K562 (cell line): ENCODE data around the gene FAM219B. TPM values are rescaled to one million over a fixed set of nuclear protein-coding genes. Genes with fewer than 3 reads are reported as not detected.

ENCODE experiments used
- ARID3B ChIP-seq: fragments of 250-450 bp; sonication (Bioruptor Pico); IDR thresholded peaks from 2 replicates; pipeline ENCODE4 v1.4.0; 2020; ENCODE audit warnings: borderline replicate concordance
- CAMTA2 ChIP-seq: fragments of 250-450 bp; sonication (Bioruptor Pico); conservative IDR thresholded peaks from 2 replicates; pipeline ENCODE4 v1.5.1; 2022
- CBX5 ChIP-seq: IDR thresholded peaks from 2 replicates; pipeline ENCODE4 v1.6.1; 2014; ENCODE audit warnings: low read depth, borderline replicate concordance
- CCAR2 ChIP-seq: fragments of 200-400 bp; formaldehyde crosslinking; IDR thresholded peaks from 2 replicates; pipeline ENCODE4 v1.6.1; 2017; ENCODE audit warnings: mild to moderate bottlenecking, low read depth, low read length
- COPS2 ChIP-seq: fragments of 450-650 bp; conservative IDR thresholded peaks from 2 replicates; pipeline ENCODE4 v1.6.1; 2016; ENCODE audit warnings: mild to moderate bottlenecking, moderate library complexity
- CREB3L1 ChIP-seq: fragments of 450-650 bp; IDR thresholded peaks from 2 replicates; pipeline ENCODE4 v1.6.1; 2014; ENCODE audit warnings: low read depth, mild to moderate bottlenecking, moderate library complexity, borderline replicate concordance
- GABPB2 ChIP-seq: fragments of 250-450 bp; sonication (Bioruptor Pico); conservative IDR thresholded peaks from 2 replicates; pipeline ENCODE4 v1.5.1; 2021; ENCODE audit warnings: mild to moderate bottlenecking
- HMG20A ChIP-seq: fragments of 450-650 bp; formaldehyde crosslinking; conservative IDR thresholded peaks from 2 replicates; pipeline ENCODE4 v1.4.0; 2020; ENCODE audit warnings: mild to moderate bottlenecking, mixed read lengths
- HNRNPLL ChIP-seq: fragments of 200-400 bp; formaldehyde crosslinking; IDR thresholded peaks from 2 replicates; pipeline ENCODE4 v1.6.1; 2017; ENCODE audit warnings: low read length, low read depth, mild to moderate bottlenecking; ENCODE audit not compliant: poor library complexity, severe bottlenecking
- MAFG ChIP-seq: fragments of 450-650 bp; conservative IDR thresholded peaks from 2 replicates; pipeline ENCODE4 v1.6.1; 2016; ENCODE audit warnings: missing genetic modification characterization, missing compliant biosample characterization
- MAFK ChIP-seq: IDR thresholded peaks from 2 replicates; pipeline ENCODE4 v1.6.1; 2011; ENCODE audit warnings: low read length, improper control_type of control experiment
- MBD1 ChIP-seq: fragments of 250-450 bp; sonication (Bioruptor Pico); IDR thresholded peaks from 2 replicates; pipeline ENCODE4 v1.8.0; 2022; ENCODE audit warnings: inconsistent platforms
- MEIS2 ChIP-seq: fragments of 450-650 bp; IDR thresholded peaks from 2 replicates; pipeline ENCODE4 v1.6.1; 2014; ENCODE audit warnings: mild to moderate bottlenecking; ENCODE audit not compliant: partially characterized antibody
- PHB2 ChIP-seq: fragments of 450-650 bp; IDR thresholded peaks from 2 replicates; pipeline ENCODE4 v1.6.1; 2017; ENCODE audit warnings: low read depth
- RBM22 ChIP-seq: fragments of 200-400 bp; formaldehyde crosslinking; IDR thresholded peaks from 2 replicates; pipeline ENCODE4 v1.6.1; 2018; ENCODE audit warnings: low read length, low read depth; ENCODE audit not compliant: poor library complexity, severe bottlenecking
- SMAD3 ChIP-seq: fragments of 450-650 bp; formaldehyde crosslinking; conservative IDR thresholded peaks from 2 replicates; pipeline ENCODE4 v1.4.0; 2020; ENCODE audit warnings: mild to moderate bottlenecking
- STAT5B ChIP-seq: fragments of 250-450 bp; sonication (Bioruptor Pico); IDR thresholded peaks from 2 replicates; pipeline ENCODE4 v1.8.0; 2021; ENCODE audit warnings: mild to moderate bottlenecking, inconsistent platforms
- ZBTB7A ChIP-seq: IDR thresholded peaks from 2 replicates; pipeline ENCODE4 v1.6.1; 2011; ENCODE audit warnings: low read depth, mild to moderate bottlenecking, low read length, moderate library complexity, borderline replicate concordance; ENCODE audit not compliant: control insufficient read depth
- ZNF140 ChIP-seq: fragments of 250-450 bp; sonication (Bioruptor Pico); IDR thresholded peaks from 2 replicates; pipeline ENCODE4 v1.8.0; 2021; ENCODE audit warnings: moderate library complexity, mild to moderate bottlenecking, inconsistent platforms
- ZNF184 ChIP-seq: sonication (generic); formaldehyde crosslinking; IDR thresholded peaks from 2 replicates; pipeline ENCODE4 v1.5.0; 2020; ENCODE audit warnings: missing genetic modification reagents
- ZNF217 ChIP-seq: sonication (generic); formaldehyde crosslinking; IDR thresholded peaks from 2 replicates; pipeline ENCODE4 v1.8.0; 2022; ENCODE audit warnings: mild to moderate bottlenecking, missing genetic modification reagents
- ZNF311 ChIP-seq: fragments of 250-450 bp; sonication (Bioruptor Pico); IDR thresholded peaks from 2 replicates; pipeline ENCODE4 v1.4.0; 2020; ENCODE audit warnings: mild to moderate bottlenecking, moderate library complexity
- ZNF347 ChIP-seq: fragments of 450-650 bp; formaldehyde crosslinking; IDR thresholded peaks from 2 replicates; pipeline ENCODE4 v1.4.0; 2020; ENCODE audit warnings: low read depth, mild to moderate bottlenecking, moderate library complexity
- ZNF354B ChIP-seq: fragments of 250-450 bp; sonication (Bioruptor Pico); IDR thresholded peaks from 2 replicates; pipeline ENCODE4 v1.4.0; 2020
- ZNF583 ChIP-seq: fragments of 250-450 bp; sonication (Bioruptor Pico); IDR thresholded peaks from 2 replicates; pipeline ENCODE4 v1.4.0; 2020
- ZNF696 ChIP-seq: fragments of 250-450 bp; sonication (Bioruptor Pico); conservative IDR thresholded peaks from 2 replicates; pipeline ENCODE4 v1.4.0; 2020; ENCODE audit warnings: mild to moderate bottlenecking, moderate library complexity
- polyA plus RNA-seq, 8 experiments: library from polyadenylated mRNA; depleted of rRNA in 4 of 8; stranded (reverse) in 5 of 8; unstranded in 3 of 8; fragments of >200 nt; fragmentation: Nextera tagmentation in 2 of 8; fragmentation: Illumina TruSeq in 1 of 8; extraction: Ambion mirVana in 2 of 8; extraction: Trizol in 1 of 8; gene quantifications; 2 replicates each; pipeline versions ENCODE4 v1.2.1 to v1.2.3, GENCODE V29; 2011 to 2014; ENCODE audit warnings: inconsistent platforms in 1 of 8, missing spikeins in 1 of 8
- total RNA-seq, 7 experiments: library from RNA; depleted of rRNA in 6 of 7; stranded (reverse); fragments of >200 nt in 6 of 7; fragmentation: Illumina TruSeq in 2 of 7; extraction: Trizol in 2 of 7; gene quantifications; 2 replicates each; pipeline versions ENCODE4 v1.2.1 to v1.2.3, GENCODE V29; 2011 to 2021; ENCODE audit warnings: low replicate concordance in 1 of 7

FAM219B gene
- total and polyA plus RNA-seq, 9 of the 15 experiments (the other 6 are each of a cell fraction or from before 2014, with no cell fraction given), result 6.8 to 50.4 (median 29.4) TPM

- no peak for TF ChIP-seq ZNF354B
- no peak for TF ChIP-seq HMG20A
- TF ChIP-seq STAT5B (CRISPR knock-in tag), result no peak
- TF ChIP-seq CCAR2, result no peak
- peak; percentile 97 for TF ChIP-seq CREB3L1
- TF ChIP-seq ZBTB7A, result peak; percentile 72; the same call in 1 of the 2 replicates
- TF ChIP-seq ZNF583 (CRISPR knock-in tag), result no peak
- 0 out of 2 replicates have a peak, but pooled peaks have one; percentile 23 for TF ChIP-seq SMAD3 (CRISPR knock-in tag)
- TF ChIP-seq ZNF347, result no peak
- TF ChIP-seq RBM22, result no peak
- no peak for TF ChIP-seq MEIS2
- TF ChIP-seq ZNF184 (CRISPR knock-in tag), result no peak
- no peak for TF ChIP-seq MBD1 (CRISPR knock-in tag)
- TF ChIP-seq ZNF696, result no peak
- no peak for TF ChIP-seq ZNF311 (CRISPR knock-in tag)
- no peak for TF ChIP-seq PHB2
- TF ChIP-seq ZNF140, result no peak
- no peak for TF ChIP-seq ZNF217 (CRISPR knock-in tag)
- TF ChIP-seq CAMTA2 (CRISPR knock-in tag), result no peak
- TF ChIP-seq ARID3B, result no peak
- TF ChIP-seq MAFG (tag), result no peak
- TF ChIP-seq COPS2, result no peak
- TF ChIP-seq MAFK, result no peak
- TF ChIP-seq CBX5, result no peak
- no peak for TF ChIP-seq GABPB2 (CRISPR knock-in tag)
- TF ChIP-seq HNRNPLL, result peak; percentile 51
These were observed 33.5 kb downstream of the FAM219B start, which contains the start of gene SCAMP2 (continued) for GRCh38 chr15:74873036-74873755.
